Caco-2 (cell line): Measurements from ENCODE around the gene CDK7. TPM values are rescaled to one million over a fixed set of nuclear protein-coding genes. Genes with fewer than 3 reads are reported as not detected.

Experiments
- BruUV-seq: library from RNA; stranded (reverse); fragments of 400-500 nt; replicated peaks from 2 replicates; lab custom pipeline; 2021; lab: Mats Ljungman, UMichigan
- CTCF ChIA-PET: fragments of 300-600 bp; sonication (Branson Sonifier 250); formaldehyde crosslinking; loops from one replicate; lab custom pipeline; 2022; ENCODE audit warnings: antibody characterized with exemption; lab: Charles Lee
- POLR2A ChIA-PET: fragments of 300-600 bp; sonication (Branson Sonifier 250); formaldehyde crosslinking; loops from one replicate; lab custom pipeline; 2022; ENCODE audit warnings: antibody characterized with exemption; lab: Charles Lee
- DNase-seq, 2 experiments: peaks; one replicate each; pipeline versions ENCODE4 v3.0.0 to v3.0.0-alpha.2; 2020 to 2022
- H3K27me3 ChIP-seq: replicated peaks from 2 replicates; pipeline ENCODE4 v1.6.0; 2011; ENCODE audit warnings: low read length; ENCODE audit not compliant: control insufficient read depth, insufficient read depth
- H3K36me3 ChIP-seq: 2 replicates; pipeline ENCODE4 v1.5.1; 2011; ENCODE audit warnings: low read length; ENCODE audit not compliant: control insufficient read depth, insufficient read depth
- H3K4me1 ChIP-seq: fragments of 250-450 bp; sonication (Bioruptor Pico); 2 replicates; pipeline ENCODE4 v1.5.1; 2020; ENCODE audit warnings: mild to moderate bottlenecking
- H3K4me3 ChIP-seq: 2 replicates; pipeline ENCODE4 v1.5.1; 2011; ENCODE audit warnings: low read depth, mild to moderate bottlenecking, control low read depth, low read length
- H3K9me3 ChIP-seq: fragments of 250-450 bp; sonication (Bioruptor Pico); 2 replicates; pipeline ENCODE4 v1.5.1; 2020; ENCODE audit warnings: mild to moderate bottlenecking, moderate library complexity
- H3K27ac Mint-ChIP-seq: one replicate; pipeline ENCODE4 v1.8.0; 2022; ENCODE audit warnings: mixed read lengths; ENCODE audit not compliant: unreplicated experiment
- H3K27me3 Mint-ChIP-seq: one replicate; pipeline ENCODE4 v1.8.0; 2022; ENCODE audit warnings: mixed read lengths; ENCODE audit not compliant: insufficient read depth, unreplicated experiment
- H3K36me3 Mint-ChIP-seq: one replicate; pipeline ENCODE4 v1.8.0; 2022; ENCODE audit warnings: mild to moderate bottlenecking, mixed read lengths; ENCODE audit not compliant: insufficient read depth, unreplicated experiment
- H3K4me1 Mint-ChIP-seq: one replicate; pipeline ENCODE4 v1.8.0; 2022; ENCODE audit warnings: low read depth, mixed read lengths; ENCODE audit not compliant: unreplicated experiment
- H3K4me3 Mint-ChIP-seq: one replicate; pipeline ENCODE4 v1.8.0; 2022; ENCODE audit warnings: mild to moderate bottlenecking, moderate library complexity, mixed read lengths; ENCODE audit not compliant: unreplicated experiment
- H3K9me3 Mint-ChIP-seq: one replicate; pipeline ENCODE4 v1.8.0; 2022; ENCODE audit warnings: mixed read lengths; ENCODE audit not compliant: unreplicated experiment
- intact Hi-C: fragments of 100-400 bp; cut with micrococcal nuclease; formaldehyde crosslinking; loops from one replicate; pipeline ENCODE4 v1.10.0; 2022; ENCODE audit not compliant: unreplicated experiment
- total RNA-seq: library from RNA; stranded (reverse); gene quantifications from 2 replicates; pipeline ENCODE4 v1.2.3, GENCODE V29; 2022
- TF ChIP-seq, protein P1 (sequence below), 2 experiments: fragments of 200-600 bp in 1 of 2; IDR thresholded peaks; 1 replicate in 1 of 2; 2 replicates in 1 of 2; pipeline versions ENCODE4 v1.5.1 to v1.8.0; 2011 to 2022; ENCODE audit warnings: antibody characterized with exemption in 1 of 2, control low read depth in 1 of 2, inconsistent platforms in 1 of 2, low read depth in 1 of 2, low read length in 1 of 2, mild to moderate bottlenecking in 1 of 2, moderate library complexity in 1 of 2; ENCODE audit not compliant: insufficient read depth in 1 of 2, severe bottlenecking in 1 of 2, unreplicated experiment in 1 of 2

Gene CDK7
- total RNA-seq, 1 experiment from 2014 or later = 90.5 TPM

DNA sequence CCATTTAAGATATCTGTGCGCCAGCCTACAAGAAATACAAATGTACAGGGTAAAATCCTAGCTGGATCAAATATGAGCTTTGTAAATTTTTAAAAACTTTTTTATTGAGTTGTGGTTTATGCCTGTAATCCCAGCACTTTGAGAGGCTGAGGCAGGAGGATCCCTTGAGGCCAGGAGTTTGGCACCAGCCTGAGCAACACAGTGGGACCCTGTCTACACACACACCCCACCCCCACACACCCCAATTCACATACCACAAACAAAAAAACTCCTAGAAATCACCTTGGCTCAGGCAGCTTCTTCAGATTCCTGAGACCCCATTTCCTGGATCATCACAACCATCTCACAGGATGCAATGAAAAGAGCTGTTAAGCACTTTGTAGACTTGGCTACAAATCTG lies 46.4 kb downstream of the CDK7 start:
- ChIA-PET CTCF (no interaction called here), POLR2A (no interaction called here)
- no peak for DNase-seq
- H3K4me3 ChIP-seq = no peak overlapping the region
- Mint-ChIP-seq H3K27ac (no peak overlapping the region), H3K9me3 (no peaks in the 10 kb centered on the region), H3K4me3 (no peak overlapping the region), H3K27me3 (no peaks in the 10 kb centered on the region), H3K36me3 (peaks cover 94% of the 10 kb centered on the region), H3K4me1 (peaks cover 12% of the 10 kb centered on the region)
- no peaks in the 10 kb centered on the region for H3K27me3 ChIP-seq
- H3K4me1 ChIP-seq = peaks cover 15% of the 10 kb centered on the region
- TF ChIP-seq, protein P1, sequence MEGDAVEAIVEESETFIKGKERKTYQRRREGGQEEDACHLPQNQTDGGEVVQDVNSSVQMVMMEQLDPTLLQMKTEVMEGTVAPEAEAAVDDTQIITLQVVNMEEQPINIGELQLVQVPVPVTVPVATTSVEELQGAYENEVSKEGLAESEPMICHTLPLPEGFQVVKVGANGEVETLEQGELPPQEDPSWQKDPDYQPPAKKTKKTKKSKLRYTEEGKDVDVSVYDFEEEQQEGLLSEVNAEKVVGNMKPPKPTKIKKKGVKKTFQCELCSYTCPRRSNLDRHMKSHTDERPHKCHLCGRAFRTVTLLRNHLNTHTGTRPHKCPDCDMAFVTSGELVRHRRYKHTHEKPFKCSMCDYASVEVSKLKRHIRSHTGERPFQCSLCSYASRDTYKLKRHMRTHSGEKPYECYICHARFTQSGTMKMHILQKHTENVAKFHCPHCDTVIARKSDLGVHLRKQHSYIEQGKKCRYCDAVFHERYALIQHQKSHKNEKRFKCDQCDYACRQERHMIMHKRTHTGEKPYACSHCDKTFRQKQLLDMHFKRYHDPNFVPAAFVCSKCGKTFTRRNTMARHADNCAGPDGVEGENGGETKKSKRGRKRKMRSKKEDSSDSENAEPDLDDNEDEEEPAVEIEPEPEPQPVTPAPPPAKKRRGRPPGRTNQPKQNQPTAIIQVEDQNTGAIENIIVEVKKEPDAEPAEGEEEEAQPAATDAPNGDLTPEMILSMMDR (IDR thresholded peaks at IDR 0.05; ENCODE audit: insufficient read depth in 1 of 2, low read depth in 1 of 2, low read length in 1 of 2, severe bottlenecking in 1 of 2, unreplicated experiment in 1 of 2) = no peak
- intact Hi-C loops = no loop called here
- peaks cover 5% of the 10 kb centered on the region for H3K36me3 ChIP-seq
- no TSS peak for BruUV-seq
- H3K9me3 ChIP-seq = no peaks in the 10 kb centered on the region

DNA sequence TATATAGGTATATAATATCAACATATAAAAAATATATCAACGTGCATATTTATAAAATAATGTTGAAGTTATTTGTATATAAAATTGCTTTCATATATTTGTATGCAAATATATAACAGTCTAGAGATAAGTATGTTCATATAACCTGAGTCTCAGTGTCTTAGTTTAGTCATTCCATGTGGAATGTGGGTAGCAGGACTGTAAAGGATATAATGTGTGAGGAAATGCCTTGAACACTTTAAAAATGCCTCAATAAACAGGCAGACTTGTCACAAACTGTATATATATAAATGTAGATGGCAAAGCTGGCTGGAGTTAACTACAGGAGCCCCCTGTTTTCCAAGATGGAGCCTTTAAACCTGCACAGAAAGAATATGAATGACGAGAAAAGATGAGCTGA lies 49.5 kb downstream of the CDK7 start:
- H3K9me3 ChIP-seq = no peaks in the 10 kb centered on the region
- Mint-ChIP-seq H3K36me3 (peaks cover 63% of the 10 kb centered on the region), H3K9me3 (no peaks in the 10 kb centered on the region), H3K27ac (no peak overlapping the region), H3K4me3 (no peak overlapping the region), H3K27me3 (no peaks in the 10 kb centered on the region), H3K4me1 (peaks cover 17% of the 10 kb centered on the region)
- TF ChIP-seq, protein P1 (IDR thresholded peaks at IDR 0.05; ENCODE audit: insufficient read depth in 1 of 2, low read depth in 1 of 2, low read length in 1 of 2, severe bottlenecking in 1 of 2, unreplicated experiment in 1 of 2) = no peak
- intact Hi-C loops = no loop called here
- POLR2A ChIA-PET = no interaction called here
- no peaks in the 10 kb centered on the region for H3K27me3 ChIP-seq
- CTCF ChIA-PET = no interaction called here
- peaks cover 5% of the 10 kb centered on the region for H3K4me1 ChIP-seq
- no peak overlapping the region for H3K4me3 ChIP-seq
- H3K36me3 ChIP-seq = peaks cover 6% of the 10 kb centered on the region
- DNase-seq = no peak
- no TSS peak for BruUV-seq

DNA sequence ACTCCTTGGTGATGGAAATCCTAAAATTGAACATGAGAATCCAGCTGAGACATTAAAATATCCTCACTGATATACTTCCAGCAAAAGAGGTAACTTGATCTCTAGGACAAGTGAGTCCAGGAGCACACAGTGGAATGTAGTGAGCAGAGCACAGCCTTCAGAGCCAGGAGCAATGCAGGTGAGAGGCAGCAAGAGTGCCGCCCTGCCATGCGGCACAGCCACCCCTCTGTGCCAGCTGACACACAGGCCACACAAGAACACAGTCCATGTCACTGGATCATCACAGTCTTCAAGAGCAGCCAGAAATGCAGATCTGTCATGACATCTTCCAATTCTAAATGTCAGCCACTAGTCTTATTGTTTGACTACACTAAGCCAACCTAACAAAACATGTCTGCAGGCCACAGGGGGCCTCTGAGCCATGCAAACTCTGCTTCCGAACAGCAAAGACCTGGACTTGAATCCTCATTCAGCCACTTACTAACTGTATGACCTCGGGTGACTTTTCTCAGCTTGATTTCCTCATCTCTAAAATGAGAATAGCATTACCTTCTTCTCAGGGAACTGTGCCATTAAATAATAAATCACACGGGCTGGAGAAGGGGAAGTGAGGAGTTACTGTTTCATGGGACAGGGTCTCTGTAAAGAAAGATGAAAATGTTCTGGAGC lies 50.9 kb downstream of the CDK7 start:
- POLR2A ChIA-PET = no interaction called here
- Mint-ChIP-seq H3K9me3 (no peaks in the 10 kb centered on the region), H3K4me1 (peaks cover 14% of the 10 kb centered on the region), H3K4me3 (no peak overlapping the region), H3K27me3 (no peaks in the 10 kb centered on the region), H3K36me3 (peaks cover 49% of the 10 kb centered on the region), H3K27ac (no peak overlapping the region)
- no TSS peak for BruUV-seq
- CTCF ChIA-PET = no interaction called here
- TF ChIP-seq, protein P1 (IDR thresholded peaks at IDR 0.05; ENCODE audit: insufficient read depth in 1 of 2, low read depth in 1 of 2, low read length in 1 of 2, severe bottlenecking in 1 of 2, unreplicated experiment in 1 of 2) = no peak
- no peaks in the 10 kb centered on the region for H3K27me3 ChIP-seq
- DNase-seq = no peak
- H3K4me3 ChIP-seq = no peak overlapping the region
- intact Hi-C loops = no loop called here
- H3K4me1 ChIP-seq = peaks cover 5% of the 10 kb centered on the region
- H3K36me3 ChIP-seq = peaks cover 3% of the 10 kb centered on the region; the same call in 1 of the 2 replicates
- no peaks in the 10 kb centered on the region for H3K9me3 ChIP-seq
